ENCODE results near the gene MT1X.
"Not testable (repeated sequence)": the region's sequence is repeated elsewhere in the genome, so short reads cannot be mapped to it uniquely, and the experiment has no call there.

MT1X gene

GRCh38 chr16:56652600-56652999 lies 29.7 kb upstream of the MT1X start:
- H3K4me3 ChIP-seq (replicated peaks in 1 of 2; ENCODE audit: low read depth in 2 of 2, low read length in 2 of 2) = no peak overlapping the region
- no peak for TF ChIP-seq CTCF (IDR thresholded peaks at IDR 0.05; ENCODE audit: low read depth, low read length)
- no peak for DNase-seq (ENCODE audit: low read depth in 2 of 2)

GRCh38 chr16:56653218-56653617 lies 29.1 kb upstream of the MT1X start:
- H3K4me3 ChIP-seq (replicated peaks in 1 of 2; ENCODE audit: low read depth in 2 of 2, low read length in 2 of 2) = no peak overlapping the region
- no peak for TF ChIP-seq CTCF (IDR thresholded peaks at IDR 0.05; ENCODE audit: low read depth, low read length)
- DNase-seq (ENCODE audit: low read depth in 2 of 2) = no peak

GRCh38 chr16:56657555-56658326 lies 24.5 kb upstream of the MT1X start, which contains the start of gene MT1F:
MT1F (plus strand) TSS chr16:56657959; CDS start chr16:56658059, 100 bp downstream.
- TF ChIP-seq CTCF (IDR thresholded peaks at IDR 0.05; ENCODE audit: low read depth, low read length) = no peak
- peak within 1 kb of the TSS; percentile 53 for H3K4me3 ChIP-seq (replicated peaks in 1 of 2; ENCODE audit: low read depth in 2 of 2, low read length in 2 of 2)
- peak; percentile 24 to 39 for DNase-seq (ENCODE audit: low read depth in 2 of 2)

- peak overlapping the region; percentile 53 for H3K4me3 ChIP-seq (replicated peaks in 1 of 2; ENCODE audit: low read depth in 2 of 2, low read length in 2 of 2)
- DNase-seq (ENCODE audit: low read depth in 2 of 2) = no peak
- no peak for TF ChIP-seq CTCF (IDR thresholded peaks at IDR 0.05; ENCODE audit: low read depth, low read length)
These were observed 23.9 kb upstream of the MT1X start for GRCh38 chr16:56658327-56658875.

GRCh38 chr16:56662357-56663354 lies 19.6 kb upstream of the MT1X start:
- DNase-seq (ENCODE audit: low read depth in 2 of 2) = no peak
- TF ChIP-seq CTCF (IDR thresholded peaks at IDR 0.05; ENCODE audit: low read depth, low read length) = no peak
- no peak overlapping the region for H3K4me3 ChIP-seq (replicated peaks in 1 of 2; ENCODE audit: low read depth in 2 of 2, low read length in 2 of 2)

- no peak overlapping the region for H3K4me3 ChIP-seq (replicated peaks in 1 of 2; ENCODE audit: low read depth in 2 of 2, low read length in 2 of 2)
- no peak for TF ChIP-seq CTCF (IDR thresholded peaks at IDR 0.05; ENCODE audit: low read depth, low read length)
- no peak for DNase-seq (ENCODE audit: low read depth in 2 of 2)
These were observed 17.8 kb upstream of the MT1X start for GRCh38 chr16:56664506-56664905.

- not testable (repeated sequence) for DNase-seq (ENCODE audit: low read depth in 2 of 2)
These were observed 16.7 kb upstream of the MT1X start for GRCh38 chr16:56665286-56666261.

More at GRCh38 chr16:56665286-56666261, 16.7 kb upstream of the MT1X start:
- H3K4me3 ChIP-seq (replicated peaks in 1 of 2; ENCODE audit: low read depth in 2 of 2, low read length in 2 of 2) = not testable (repeated sequence)
